CMK (cell line): ENCODE measurements around the gene RBP2.

Experiments used
- DNase-seq: peaks from one replicate; pipeline ENCODE4 v3.0.0-alpha.2; 2010; ENCODE audit warnings: low read depth

The RBP2 gene

DNA sequence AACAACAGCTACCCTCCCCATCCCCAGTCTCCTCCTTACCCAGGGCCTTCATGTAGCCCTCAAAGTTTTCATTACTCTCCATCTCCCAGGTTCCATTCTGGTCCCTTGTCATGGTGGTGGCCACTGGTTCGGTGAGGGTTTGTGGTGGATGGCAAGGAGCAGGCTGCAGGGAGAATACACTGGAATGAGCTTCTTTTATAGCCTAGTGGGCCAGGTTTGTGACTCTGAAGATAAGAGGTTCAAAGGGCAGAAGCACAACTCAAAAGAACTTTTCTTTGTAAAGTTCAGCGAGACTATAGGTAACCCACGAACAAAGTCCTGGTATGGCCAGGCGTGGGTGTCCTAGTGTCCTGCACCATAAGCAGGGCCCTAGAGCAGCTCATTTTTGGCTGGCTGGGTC, at the start of gene RBP2:
RBP2 (minus strand) TSS at position 169 of the 400 bp plus-strand sequence; CDS start at position 112, 57 bp downstream.
- DNase-seq = no peak

DNA sequence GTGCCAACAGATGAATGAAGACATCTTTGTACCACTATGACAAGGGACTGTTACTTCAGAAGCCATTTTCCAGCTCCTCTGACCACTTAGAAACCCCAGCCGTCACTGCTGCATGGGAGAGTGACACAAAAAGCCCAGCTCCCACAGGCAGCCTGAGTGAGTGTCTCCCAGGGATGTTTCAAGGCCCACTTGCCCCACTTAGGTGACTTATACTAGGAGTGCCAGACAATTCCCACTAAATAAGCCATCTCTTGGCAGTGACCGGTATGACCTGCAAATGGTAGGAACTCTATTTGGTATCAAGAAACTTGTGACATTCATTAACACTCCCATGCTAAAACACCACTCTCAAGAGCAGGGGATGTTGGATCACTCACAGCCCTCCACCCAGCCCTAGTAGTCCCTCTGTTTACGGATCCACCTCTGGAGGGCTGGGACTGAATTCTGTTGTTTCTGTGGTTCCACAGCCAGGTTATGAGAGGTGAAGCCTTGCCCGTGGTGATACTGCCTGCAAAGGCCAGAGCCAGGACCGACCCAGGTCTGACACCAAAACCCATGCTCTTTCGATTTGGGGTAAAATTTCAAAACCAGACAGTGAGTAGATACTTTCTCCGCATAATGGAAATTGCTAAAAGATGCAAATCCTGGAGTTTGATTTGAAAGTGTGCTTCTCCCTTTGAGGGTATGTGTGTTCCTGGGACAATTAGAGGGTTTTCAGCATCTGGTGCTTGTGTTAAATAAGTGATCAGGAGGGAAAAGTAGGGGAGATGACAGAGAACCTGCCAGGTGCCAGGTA, 48.7 kb upstream of the RBP2 start:
- no peak for DNase-seq

DNA sequence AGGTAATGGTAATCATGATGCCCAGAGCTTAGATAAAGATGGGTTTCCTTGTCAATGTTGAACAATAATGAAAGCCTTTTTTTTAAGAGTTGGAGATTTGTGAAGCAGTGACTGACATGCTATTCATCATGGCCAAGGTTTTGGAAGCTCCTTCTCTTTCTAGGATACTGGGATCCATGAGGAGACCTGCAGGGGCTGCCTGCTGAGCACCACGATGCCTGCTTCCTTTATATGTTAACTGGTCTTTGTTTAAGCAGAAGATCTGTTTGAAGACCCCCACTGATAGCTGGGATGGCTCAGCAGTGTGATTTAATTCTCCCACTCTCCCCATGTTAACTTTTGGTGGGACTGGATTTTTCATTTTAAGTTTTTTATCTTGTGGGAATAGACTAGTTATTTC, 47.4 kb upstream of the RBP2 start:
- no peak for DNase-seq

DNA sequence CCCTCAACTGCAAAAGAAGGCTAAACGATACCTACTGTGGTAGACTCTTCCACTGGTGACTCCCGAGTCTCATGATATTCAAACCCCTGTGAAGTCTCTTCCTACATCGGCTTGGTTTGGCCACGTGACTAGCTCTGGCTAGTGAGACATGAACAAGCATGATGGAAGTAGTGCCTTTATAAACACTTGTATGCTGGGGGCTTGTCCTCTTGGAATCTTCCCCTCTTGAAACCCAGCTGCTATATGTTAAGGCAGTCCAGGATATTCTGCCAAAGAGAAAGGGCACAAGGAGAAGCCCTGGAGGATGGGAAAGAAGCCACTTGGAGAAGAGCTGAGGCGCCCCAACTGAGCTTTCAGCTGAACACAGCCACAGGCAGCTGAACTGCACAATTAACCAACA, 46.9 kb upstream of the RBP2 start:
- no peak for DNase-seq

DNA sequence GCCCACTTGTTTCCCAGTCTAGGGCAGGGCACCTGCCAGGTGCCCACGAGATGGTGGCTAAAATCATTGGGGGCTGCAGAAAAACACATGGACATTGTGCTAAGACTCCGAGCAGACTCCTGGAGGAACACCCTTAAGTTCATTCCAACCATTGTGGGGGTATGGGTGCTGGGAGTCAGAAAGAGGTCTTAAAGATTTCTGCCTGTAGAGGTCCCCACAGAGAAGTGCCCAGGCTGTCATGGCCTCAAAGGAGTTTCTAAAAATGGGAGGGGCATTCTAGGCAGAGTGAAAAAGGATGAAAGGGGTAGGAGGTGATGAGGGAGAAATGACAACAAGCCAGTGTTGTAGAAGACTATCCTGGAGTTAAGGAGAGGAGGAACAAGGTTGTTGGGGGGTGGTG, 46.1 kb upstream of the RBP2 start:
- DNase-seq = no peak

DNA sequence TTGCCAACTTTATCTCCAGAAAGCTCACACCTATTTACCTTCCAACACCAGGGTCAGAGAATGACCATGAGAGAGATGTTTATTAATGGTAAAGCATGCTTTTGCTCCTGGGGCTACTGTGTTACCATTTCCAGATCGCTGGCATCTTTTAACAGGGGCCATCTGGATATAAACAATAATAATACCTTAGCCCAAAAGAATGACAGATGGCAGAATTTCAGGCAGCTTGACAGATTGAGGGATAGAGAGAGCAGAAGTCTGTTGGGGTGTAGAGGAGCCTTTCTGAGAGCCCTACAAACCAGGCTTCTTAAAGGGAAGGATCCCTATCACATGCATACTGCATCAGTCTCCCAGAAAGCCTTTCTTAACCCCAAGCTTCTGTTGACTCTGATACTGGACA, 45.5 kb upstream of the RBP2 start:
- DNase-seq = no peak

DNA sequence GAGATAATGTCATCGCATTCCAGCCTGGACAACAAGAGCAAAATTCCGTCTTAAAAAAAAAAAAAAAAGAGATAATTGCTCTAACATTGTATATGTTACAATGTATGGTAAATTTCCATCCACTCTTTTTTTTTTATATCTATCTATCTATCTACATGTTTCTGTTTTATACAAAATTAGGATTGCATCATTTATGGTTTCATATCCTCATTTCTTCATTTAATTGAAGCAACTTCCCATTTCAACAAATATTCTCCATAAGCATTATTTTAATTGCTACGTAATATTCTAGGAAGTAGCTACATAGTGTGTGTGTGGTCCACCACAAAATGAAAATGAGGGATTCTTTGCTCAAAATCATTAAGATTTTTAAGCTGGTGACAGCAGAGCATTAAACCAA, 44.8 kb upstream of the RBP2 start:
- DNase-seq = no peak

DNA sequence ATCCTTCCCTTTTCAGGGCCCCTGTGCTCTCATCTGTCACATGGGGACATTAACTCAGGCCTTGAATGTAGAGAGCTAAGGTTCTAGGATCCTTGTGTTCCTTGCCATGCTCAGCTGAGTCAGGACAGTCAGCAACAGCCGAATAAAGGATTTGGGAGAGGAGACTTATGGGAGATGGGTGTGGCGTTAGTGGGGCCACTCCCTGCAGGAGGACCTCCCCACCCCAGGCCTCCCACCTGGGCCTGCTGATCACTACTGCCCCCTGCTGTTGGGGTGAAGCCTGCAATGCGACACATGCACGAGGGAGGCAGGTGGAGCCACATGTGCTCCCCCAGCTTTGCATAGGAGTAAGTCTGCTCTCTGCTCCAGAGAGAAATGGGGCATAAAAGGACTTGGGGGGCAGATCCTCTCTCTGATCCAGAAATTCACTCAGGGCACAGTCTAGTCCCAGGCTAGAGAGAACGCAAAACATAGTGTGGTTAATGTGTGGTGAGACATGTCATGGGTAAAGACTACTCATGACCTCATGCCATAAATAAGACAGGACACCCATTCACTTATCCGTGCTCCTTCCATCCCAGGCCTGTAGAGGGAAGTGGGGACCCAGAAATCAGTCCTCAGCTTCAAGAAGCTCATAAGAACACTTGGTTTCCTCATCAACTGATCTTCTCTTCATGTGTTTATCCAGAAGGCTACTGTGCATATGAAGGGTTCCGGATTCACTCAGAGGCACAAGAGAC, 43.9 kb upstream of the RBP2 start:
- no peak for DNase-seq

DNA sequence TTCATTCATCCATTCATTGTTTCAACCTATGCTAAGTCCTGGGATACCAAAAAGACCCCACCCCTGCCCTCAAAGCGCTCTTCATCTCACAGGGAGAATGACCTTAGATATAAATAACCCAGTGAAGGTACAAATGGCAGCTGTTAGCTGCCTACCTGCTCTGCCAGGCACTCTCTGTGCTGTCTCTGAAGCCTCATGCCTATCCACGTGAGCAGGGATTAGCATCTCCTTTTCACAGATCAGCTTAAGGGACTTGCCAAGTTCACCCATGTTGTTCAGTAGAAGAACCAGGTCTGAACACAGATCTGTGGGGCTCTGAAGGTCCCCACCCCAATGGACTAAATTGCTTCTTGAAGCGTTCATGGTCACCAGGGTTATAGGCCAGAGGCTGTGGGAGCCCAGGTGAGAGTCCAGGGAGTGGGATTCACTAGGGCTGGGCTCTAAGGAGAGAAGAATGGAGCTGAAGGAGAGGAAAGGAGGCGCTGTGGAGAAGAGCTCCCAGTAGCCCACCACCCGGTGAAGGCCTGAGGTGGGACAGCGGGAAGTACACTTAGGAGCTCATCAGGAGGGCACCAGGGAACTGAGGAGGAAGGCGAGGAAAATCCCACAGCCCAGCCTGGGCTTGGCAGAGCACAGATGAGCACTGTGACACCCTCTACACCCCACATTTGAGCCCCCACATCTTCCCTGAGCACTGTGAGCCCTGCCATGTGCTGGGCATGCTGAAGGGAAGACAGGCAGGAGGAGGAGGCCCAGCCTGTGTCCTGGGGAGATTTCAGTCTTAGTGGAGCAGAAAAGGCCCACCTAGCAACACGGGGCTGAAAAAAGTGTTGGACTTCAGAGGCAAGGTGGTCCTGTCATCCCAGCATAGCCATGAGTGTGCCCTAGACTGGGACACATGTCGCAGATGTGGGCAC, 42.9 kb upstream of the RBP2 start:
- DNase-seq = no peak

DNA sequence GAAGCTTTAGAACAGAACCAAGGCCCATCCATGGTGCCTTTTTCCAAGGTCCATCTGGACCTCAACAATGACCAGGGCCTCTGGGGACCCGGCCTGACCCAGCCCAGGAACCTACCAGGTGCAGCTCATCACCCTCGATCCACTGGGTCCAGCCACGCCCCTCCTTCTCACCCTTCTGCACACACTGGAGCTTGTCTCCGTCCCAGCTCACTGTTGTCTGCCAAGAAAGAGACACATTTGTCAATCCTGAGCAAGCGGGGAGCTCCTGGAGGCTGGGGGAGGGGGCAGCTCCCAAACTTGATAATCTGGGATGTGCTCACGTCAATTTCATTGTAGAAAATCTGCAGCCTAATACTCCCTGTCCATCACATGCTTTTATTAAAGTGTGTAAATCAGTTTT, 42.0 kb upstream of the RBP2 start:
- no peak for DNase-seq

DNA sequence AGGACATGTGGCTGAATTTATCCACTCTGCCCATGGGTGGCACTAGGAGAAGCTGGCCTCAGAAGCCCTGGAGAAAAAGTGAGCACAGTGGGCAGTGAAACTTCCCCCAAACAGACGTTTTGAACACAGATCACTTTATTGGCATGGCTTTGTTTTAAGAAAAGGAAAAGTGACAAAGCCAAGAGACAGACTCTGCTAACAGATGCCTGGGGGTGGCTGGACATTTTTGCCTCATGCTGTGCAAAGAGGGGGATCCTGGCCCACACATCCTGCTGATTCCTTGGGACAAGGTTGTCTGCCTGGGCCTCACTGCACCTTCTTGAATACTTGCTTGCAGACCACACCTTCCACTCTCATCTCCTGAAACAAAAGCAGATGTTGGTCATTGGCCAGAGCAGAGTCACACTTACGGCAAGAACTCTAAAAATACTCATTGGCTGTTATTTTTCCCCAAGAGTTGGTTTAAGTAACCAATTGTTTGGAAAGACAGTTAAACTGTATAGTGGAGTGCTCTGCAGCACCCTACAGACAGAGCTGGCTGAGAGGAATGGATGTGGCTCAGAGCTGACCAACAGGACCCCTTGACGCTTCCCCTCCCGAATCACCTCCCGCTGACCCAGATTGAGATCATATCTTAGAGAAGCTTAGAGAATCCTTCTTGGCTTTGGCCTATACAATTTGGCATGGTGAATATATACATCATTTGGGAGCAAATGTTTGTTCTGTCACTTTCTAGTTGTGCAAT, 41.2 kb upstream of the RBP2 start:
- DNase-seq = no peak

DNA sequence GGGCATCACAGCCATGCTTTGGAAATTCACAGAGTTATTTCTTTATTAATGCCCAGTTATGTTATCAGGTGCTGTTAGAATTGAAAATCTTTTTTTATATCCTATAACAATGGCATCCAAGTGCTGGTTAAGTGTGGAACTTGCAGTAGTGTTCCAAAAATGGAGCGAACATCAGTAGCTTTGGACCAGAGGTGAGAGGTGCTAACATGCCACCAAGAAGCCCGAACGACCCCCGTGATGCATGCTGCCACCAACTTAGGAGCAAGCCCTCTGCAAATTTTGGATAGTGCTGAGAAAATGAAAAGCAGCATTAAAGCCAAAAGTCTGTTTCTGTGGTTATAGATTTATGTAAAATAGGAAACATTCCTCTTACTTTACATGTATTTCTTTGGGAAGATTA, 38.4 kb upstream of the RBP2 start:
- DNase-seq = no peak

DNA sequence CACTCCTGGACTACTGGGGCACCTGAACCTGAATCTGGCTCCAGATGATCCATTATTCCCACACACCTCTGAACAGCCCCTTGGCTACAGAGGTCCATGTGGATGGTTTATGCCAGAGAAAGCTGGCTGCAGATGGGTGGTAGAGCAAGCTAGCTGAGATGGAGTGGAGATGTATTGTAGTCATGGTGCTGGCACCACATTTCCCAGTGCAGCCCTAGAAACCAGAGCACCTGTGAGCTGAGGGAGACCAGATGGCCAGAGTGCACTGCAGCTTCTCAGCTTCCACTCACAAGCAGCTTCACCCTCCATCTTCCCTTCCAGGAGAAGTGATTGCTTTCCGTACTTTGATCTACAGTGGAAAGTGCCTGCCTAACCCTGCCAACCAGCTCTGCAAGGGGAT, 33.3 kb upstream of the RBP2 start:
- DNase-seq = no peak

DNA sequence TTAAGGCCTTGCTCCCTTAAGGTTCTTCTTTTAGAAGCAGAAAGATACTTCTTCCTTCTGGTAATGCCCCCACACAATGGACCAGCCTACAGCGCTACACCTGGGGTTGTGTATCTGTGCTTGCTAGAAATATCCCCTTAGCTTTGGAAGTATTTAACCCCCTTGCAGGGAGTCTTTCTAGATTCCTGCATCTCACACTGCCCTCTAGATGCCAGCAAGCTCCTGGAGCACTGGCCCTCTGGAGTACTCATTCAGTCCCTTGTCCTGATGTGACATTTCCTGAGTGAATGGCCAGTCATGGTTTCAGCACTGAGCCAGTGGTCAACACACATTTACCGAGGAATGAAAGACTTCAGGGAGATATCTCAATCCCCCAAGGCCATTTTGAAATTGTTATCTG, 30.4 kb upstream of the RBP2 start:
- DNase-seq = no peak

DNA sequence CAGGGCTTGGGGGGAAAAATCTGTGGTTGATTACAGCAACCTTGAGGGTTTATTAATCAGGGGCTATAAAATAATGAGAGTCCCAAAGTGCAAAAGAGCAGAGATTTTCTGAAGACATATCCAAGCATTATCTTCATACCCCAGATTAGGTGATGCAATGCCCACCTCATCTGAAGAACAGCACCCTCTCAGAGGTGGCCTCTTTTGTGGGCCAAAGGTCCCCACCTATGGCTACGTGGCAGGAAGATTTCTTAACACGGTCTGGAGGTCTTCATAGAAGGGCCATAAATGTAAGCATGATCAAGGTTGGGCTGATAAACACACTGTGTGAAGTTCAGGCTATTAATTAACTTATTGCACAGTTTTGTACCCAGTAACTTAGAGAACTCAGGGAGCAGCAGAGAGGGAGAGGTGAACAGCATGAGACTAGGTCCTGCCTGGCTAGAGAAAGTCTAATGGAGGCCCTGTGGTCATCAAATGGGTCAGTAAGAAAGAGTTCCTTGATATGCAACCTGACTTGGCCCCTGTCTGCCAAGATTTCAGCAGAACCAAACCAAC, 29.6 kb upstream of the RBP2 start:
- no peak for DNase-seq

DNA sequence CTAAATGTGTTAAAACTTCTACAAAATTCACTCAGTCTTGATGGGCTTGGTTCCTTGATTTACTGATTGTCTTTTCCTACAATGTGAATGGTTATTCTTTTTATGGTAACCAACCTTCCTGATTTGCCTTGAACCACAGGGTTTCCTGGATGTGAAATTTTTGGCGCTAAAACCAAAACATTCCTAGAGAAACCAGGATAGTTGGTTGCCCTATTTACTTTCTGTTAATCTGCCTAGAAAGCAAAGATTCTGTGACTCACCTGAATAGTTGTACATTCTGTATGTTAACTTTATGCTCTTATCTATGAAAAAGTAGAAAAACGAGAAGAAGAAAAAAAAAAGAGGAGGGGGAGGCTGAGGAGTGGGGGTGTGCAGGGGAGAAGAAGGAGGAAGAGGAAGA, 23.2 kb upstream of the RBP2 start:
- no peak for DNase-seq

DNA sequence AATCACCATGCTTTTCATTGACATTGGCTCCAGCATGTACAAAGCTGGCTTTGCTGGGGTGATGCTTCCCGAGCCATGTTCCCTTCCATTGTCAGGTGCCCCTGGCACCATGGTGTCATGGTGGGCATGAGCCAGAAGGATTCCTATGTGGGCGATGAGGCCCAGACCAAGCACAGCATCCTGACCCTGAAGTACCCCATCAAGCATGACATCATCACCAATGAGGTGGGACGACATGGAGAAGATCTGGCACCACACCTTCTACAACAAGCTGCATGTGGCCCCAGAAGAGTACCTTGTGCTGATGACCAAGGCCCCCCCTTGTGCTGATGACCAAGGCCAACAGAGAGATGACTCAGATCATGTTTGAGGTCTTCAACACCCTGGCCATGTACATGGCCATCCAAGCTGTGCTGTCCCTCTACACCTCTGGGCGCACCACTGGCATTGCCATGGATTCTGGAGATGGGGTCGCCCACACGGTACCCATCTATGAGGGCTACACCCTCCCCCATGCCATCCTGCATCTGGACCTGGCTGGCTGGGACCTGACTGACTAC, 17.6 kb upstream of the RBP2 start:
- DNase-seq = no peak

DNA sequence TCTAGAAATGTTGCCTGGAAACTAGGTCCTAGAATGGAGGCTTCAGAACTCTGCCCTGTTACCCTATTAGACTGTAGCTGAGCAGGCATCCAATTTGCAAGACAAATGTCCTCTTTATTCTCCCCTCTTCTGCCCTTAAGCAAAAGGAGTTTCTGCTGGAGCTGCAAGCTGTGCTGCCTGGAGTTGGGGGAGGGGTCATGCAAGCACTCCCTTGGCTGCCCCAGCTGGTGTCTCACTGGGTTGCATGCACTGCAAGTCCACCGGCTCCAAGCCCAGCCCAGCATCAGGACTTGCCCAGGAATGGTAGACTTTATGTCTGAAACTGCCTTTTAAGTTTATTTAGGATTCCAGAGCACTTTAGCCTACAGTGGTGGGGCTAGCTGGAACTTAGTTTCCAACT, 15.7 kb upstream of the RBP2 start:
- no peak for DNase-seq

DNA sequence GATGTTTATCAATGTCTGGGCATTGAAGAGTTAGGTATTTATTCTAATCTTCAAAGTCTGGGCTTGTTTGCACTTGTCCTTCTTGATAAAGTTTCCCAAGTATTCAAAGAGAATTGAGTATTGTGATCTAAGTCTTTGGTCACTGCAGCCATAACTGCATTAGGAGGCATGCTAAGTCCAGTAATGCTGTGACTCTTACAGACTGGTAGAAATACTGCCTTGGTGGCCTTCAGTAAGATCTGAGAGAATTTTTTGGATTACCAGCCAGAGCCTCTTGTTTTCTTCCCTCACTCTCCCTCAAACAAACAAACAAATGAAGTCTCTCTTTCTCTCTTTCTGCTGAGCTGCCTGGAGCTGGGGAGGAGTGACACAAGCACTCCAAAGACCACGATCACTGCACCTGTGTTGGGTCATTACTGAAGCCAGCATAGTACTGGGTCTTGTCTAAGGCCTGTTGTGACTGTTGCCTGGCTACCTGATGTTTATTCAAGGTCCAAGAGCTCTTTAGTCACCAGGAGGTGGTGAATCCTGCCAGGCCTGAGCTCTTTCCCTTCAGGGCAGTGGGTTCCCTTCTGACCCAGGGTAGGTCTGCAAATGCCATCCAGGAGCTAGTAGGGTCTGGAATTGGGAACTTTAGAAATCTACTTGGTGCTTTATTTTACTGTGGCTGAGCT, 14.8 kb upstream of the RBP2 start:
- no peak for DNase-seq

DNA sequence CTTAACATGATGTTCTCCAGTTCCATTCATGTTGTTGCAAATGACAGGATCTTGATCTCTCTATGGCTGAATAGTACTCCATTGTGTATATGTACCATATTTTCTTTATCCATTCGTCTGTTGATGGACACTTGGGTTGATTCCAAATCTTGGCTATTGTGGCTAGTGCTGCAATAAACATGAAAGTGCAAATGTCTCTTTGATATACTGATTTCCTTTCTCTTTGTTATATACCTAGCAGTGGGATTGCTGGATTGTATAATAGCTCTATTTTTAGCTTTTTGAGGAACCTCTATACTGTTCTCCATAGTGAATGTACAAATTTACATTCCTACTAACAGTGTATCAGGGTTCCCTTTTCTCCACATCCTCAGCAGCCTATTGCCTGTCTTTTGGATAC, 5.9 kb upstream of the RBP2 start:
- no peak for DNase-seq

DNA sequence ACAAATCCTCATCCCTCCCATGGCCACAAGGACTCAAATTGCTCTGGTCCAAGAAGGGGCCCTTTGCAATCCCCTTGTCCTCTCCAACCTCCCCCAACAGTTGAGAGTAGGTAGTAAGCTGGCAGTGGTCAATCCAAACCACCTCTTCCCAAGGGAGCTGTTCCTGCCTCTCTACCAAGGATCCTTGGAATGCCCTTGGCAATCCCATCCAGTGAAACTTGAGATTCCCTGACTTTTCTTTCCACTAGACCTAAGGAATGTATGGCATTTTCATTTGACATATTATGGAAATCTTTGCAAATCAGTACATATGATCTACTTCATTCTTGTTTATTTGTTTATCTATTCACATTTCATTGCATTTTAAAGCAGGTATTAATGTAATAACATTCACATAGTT, 4.8 kb upstream of the RBP2 start:
- no peak for DNase-seq
